Measurements from ENCODE around the gene POLE.

Gene POLE

GRCh38 chr12:132624186-132624855 is 62.8 kb downstream of the POLE start:
- DNase-seq: no peak

GRCh38 chr12:132623072-132623869 is 63.9 kb downstream of the POLE start:
- DNase-seq: no peak

- peak in 1 of 2 experiments; percentile 38 for DNase-seq
Observed at GRCh38 chr12:132622437-132623071, 64.6 kb downstream of the POLE start.

- DNase-seq: no peak
Observed at GRCh38 chr12:132621657-132622435, 65.3 kb downstream of the POLE start.

- no peak for DNase-seq
Observed at GRCh38 chr12:132620899-132621656, 66.1 kb downstream of the POLE start.

- no peak for DNase-seq
Observed at GRCh38 chr12:132620113-132620898, 66.8 kb downstream of the POLE start.

GRCh38 chr12:132619386-132620112 is 67.6 kb downstream of the POLE start:
- DNase-seq: no peak

- no peak for DNase-seq
Observed at GRCh38 chr12:132619071-132619385, 68.1 kb downstream of the POLE start.

- DNase-seq: no peak
Observed at GRCh38 chr12:132618683-132619043, 68.5 kb downstream of the POLE start, which contains the start of gene P2RX2. P2RX2 (plus strand) TSS chr12:132618776; CDS start chr12:132618817, 41 bp downstream.

GRCh38 chr12:132617822-132618682 is 69.1 kb downstream of the POLE start:
- DNase-seq: no peak

- no peak for DNase-seq
Observed at GRCh38 chr12:132617135-132617701, 69.9 kb downstream of the POLE start.

- no peak for DNase-seq
Observed at GRCh38 chr12:132615579-132616038, 71.5 kb downstream of the POLE start.

GRCh38 chr12:132614861-132615578 is 72.1 kb downstream of the POLE start:
- peak; percentile 86 to 88 for DNase-seq

GRCh38 chr12:132614029-132614428 is 73.1 kb downstream of the POLE start:
- no peak for DNase-seq

GRCh38 chr12:132611620-132612019 is 75.5 kb downstream of the POLE start:
- no peak for DNase-seq

- DNase-seq: no peak
Observed at GRCh38 chr12:132610866-132611602, 76.1 kb downstream of the POLE start.

GRCh38 chr12:132610051-132610759 is 76.9 kb downstream of the POLE start, which contains the start of gene LRCOL1:
LRCOL1 (minus strand) TSS chr12:132610582; CDS start chr12:132606251, 4,331 bp downstream.
- DNase-seq: no peak
